Endothelial cell of umbilical vein (primary cell): ENCODE measurements around the gene IQGAP3. TPM values are rescaled to one million over a fixed set of nuclear protein-coding genes. Genes with fewer than 3 reads are reported as not detected.

Source experiments
- BruUV-seq: library from RNA; stranded (reverse); fragments of 400-500 nt; replicated peaks from 2 replicates; lab custom pipeline; 2021; lab: Mats Ljungman, UMichigan
- CTCF ChIA-PET: fragments of 300-600, 350-600 bp; sonication (Branson Sonifier 250); formaldehyde crosslinking; loops from one replicate; lab custom pipeline; 2021; ENCODE audit warnings: antibody characterized with exemption, inconsistent platforms; lab: Charles Lee
- POLR2A ChIA-PET: fragments of 300-600, 350-600 bp; sonication (Branson Sonifier 250); formaldehyde crosslinking; loops from one replicate; lab custom pipeline; 2021; ENCODE audit warnings: antibody characterized with exemption, inconsistent platforms; lab: Charles Lee
- DNase-seq: peaks from one replicate; pipeline ENCODE4 v3.0.0-alpha.2; 2011; ENCODE audit warnings: low read depth, low spot score
- FAIRE-seq: peaks from 2 replicates; lab custom pipeline; 2011; peaks lifted over from hg19 to GRCh38; lab: Jason Lieb, UNC
- H2AFZ ChIP-seq: 2 replicates; pipeline ENCODE4 v1.6.0; 2012; ENCODE audit warnings: low read depth, low read length, control low read depth, inconsistent platforms
- H3K27ac ChIP-seq: 2 replicates; pipeline ENCODE4 v1.5.1; 2011; ENCODE audit warnings: low read depth, mild to moderate bottlenecking, control low read depth, low read length, moderate library complexity; ENCODE audit not compliant: insufficient read depth
- H3K27me3 ChIP-seq, 2 experiments: 2 replicates each; pipeline versions ENCODE4 v1.6.0 to v1.6.1; 2011; ENCODE audit warnings: low read length in 2 of 2, mixed read lengths in 1 of 2; ENCODE audit not compliant: control insufficient read depth in 2 of 2, insufficient read depth in 2 of 2
- H3K36me3 ChIP-seq, 2 experiments: 2 replicates in 1 of 2; 3 replicates in 1 of 2; pipeline ENCODE4 v1.5.1; 2011; ENCODE audit warnings: low read length in 2 of 2, mild to moderate bottlenecking in 1 of 2, moderate library complexity in 1 of 2; ENCODE audit not compliant: control insufficient read depth in 2 of 2, insufficient read depth in 2 of 2; ENCODE audit errors: extremely low read depth in 1 of 2
- H3K4me1 ChIP-seq: 3 replicates; pipeline ENCODE4 v1.5.1; 2011; ENCODE audit warnings: mild to moderate bottlenecking, low read length; ENCODE audit not compliant: control insufficient read depth, insufficient read depth; ENCODE audit errors: extremely low read depth
- H3K4me2 ChIP-seq: 2 replicates; pipeline ENCODE4 v1.6.1; 2011; ENCODE audit warnings: low read length, control low read depth, mixed read lengths; ENCODE audit not compliant: insufficient read depth
- H3K4me3 ChIP-seq, 3 experiments: fragments of 200-600 bp in 1 of 3; sonication (generic), shearing (Covaris generic) in 1 of 3; replicated peaks in 1 of 3; 2 replicates each; pipeline ENCODE4 v1.5.1; 2011 to 2016; ENCODE audit warnings: control low read depth in 3 of 3, low read length in 3 of 3, mild to moderate bottlenecking in 2 of 3, inconsistent platforms in 1 of 3, low read depth in 1 of 3, moderate library complexity in 1 of 3; ENCODE audit not compliant: insufficient read depth in 1 of 3
- H3K79me2 ChIP-seq: 2 replicates; pipeline ENCODE4 v1.6.0; 2012; ENCODE audit warnings: low read length, inconsistent platforms; ENCODE audit not compliant: control insufficient read depth, insufficient read depth
- H3K9ac ChIP-seq: replicated peaks from 2 replicates; pipeline ENCODE3; 2011; ENCODE audit warnings: low read length, control low read depth; ENCODE audit not compliant: insufficient read depth; ENCODE audit errors: extremely low read depth
- H3K9me1 ChIP-seq: replicated peaks from 3 replicates; pipeline ENCODE4 v1.6.0; 2011; ENCODE audit warnings: mild to moderate bottlenecking, low read length; ENCODE audit not compliant: control insufficient read depth, insufficient read depth; ENCODE audit errors: extremely low read depth
- H3K9me3 ChIP-seq: replicated peaks from 2 replicates; pipeline ENCODE4 v1.5.1; 2012; ENCODE audit warnings: low read length, inconsistent platforms; ENCODE audit not compliant: control insufficient read depth, insufficient read depth
- H4K20me1 ChIP-seq: replicated peaks from 2 replicates; pipeline ENCODE3; 2011; ENCODE audit warnings: mild to moderate bottlenecking, low read length; ENCODE audit not compliant: control insufficient read depth, insufficient read depth; ENCODE audit errors: extremely low read depth
- CTCF ChIP-seq, 2 donors: IDR thresholded peaks; 1 replicate in 1 of 2; 2 replicates in 1 of 2; pipeline ENCODE4 v1.5.1; 2011; ENCODE audit warnings: low read length in 2 of 2, mild to moderate bottlenecking in 2 of 2, moderate library complexity in 2 of 2, control low read depth in 1 of 2, inconsistent platforms in 1 of 2, low read depth in 1 of 2; ENCODE audit not compliant: insufficient read depth in 1 of 2; ENCODE audit errors: extremely low read depth in 1 of 2
- EZH2 ChIP-seq: IDR thresholded peaks from 2 replicates; pipeline ENCODE4 v1.6.1; 2012; ENCODE audit warnings: borderline replicate concordance, low read depth, mild to moderate bottlenecking, moderate library complexity, low read length, inconsistent platforms; ENCODE audit not compliant: severe bottlenecking
- FOS ChIP-seq: IDR thresholded peaks from 2 replicates; pipeline ENCODE4 v1.6.1; 2011; ENCODE audit warnings: mild to moderate bottlenecking, low read length, moderate library complexity, borderline replicate concordance; ENCODE audit not compliant: insufficient read depth
- GATA2 ChIP-seq: IDR thresholded peaks from 2 replicates; pipeline ENCODE4 v1.7.0; 2011; ENCODE audit warnings: low read depth, mild to moderate bottlenecking, moderate library complexity, mixed read lengths, low read length; ENCODE audit not compliant: insufficient read length, insufficient read depth
- JUN ChIP-seq: IDR thresholded peaks from 2 replicates; pipeline ENCODE4 v1.6.1; 2011; ENCODE audit warnings: borderline replicate concordance, low read depth; ENCODE audit not compliant: insufficient read length, insufficient read depth
- MAX ChIP-seq: IDR thresholded peaks from 2 replicates; pipeline ENCODE4 v1.6.1; 2011; ENCODE audit not compliant: insufficient read depth, insufficient read length
- MYC ChIP-seq: IDR thresholded peaks from one replicate; pipeline ENCODE4 v1.6.1; 2011; ENCODE audit warnings: mild to moderate bottlenecking, low read depth, low read length
- POLR2A ChIP-seq: IDR thresholded peaks from 2 replicates; pipeline ENCODE4 v1.6.1; 2012; ENCODE audit warnings: low read depth, mild to moderate bottlenecking, control low read depth, low read length
- POLR2AphosphoS5 ChIP-seq: IDR thresholded peaks from 2 replicates; pipeline ENCODE4 v1.6.1; 2012; ENCODE audit warnings: low read depth, mild to moderate bottlenecking, control low read depth, low read length, moderate library complexity; ENCODE audit not compliant: insufficient read depth
- dilution Hi-C: fragments of 300-500 bp; cut with MboI; formaldehyde crosslinking; loops from one replicate; pipeline ENCODE4 v1.15.0; 2019; ENCODE audit warnings: low sequenced_read_pairs; ENCODE audit not compliant: extremely low pct_ligation_motif_present
- intact Hi-C: fragments of 100-400 bp; cut with micrococcal nuclease; formaldehyde crosslinking; loops from one replicate; pipeline ENCODE4 v1.10.0; 2022
- polyA plus RNA-seq, 4 experiments: library from polyadenylated mRNA; depleted of rRNA in 3 of 4; stranded (reverse) in 3 of 4; unstranded in 1 of 4; fragments of >200 nt; gene quantifications; 2 replicates each; pipeline versions ENCODE4 v1.2.1 to v1.2.3, GENCODE V29; 2011 to 2012; ENCODE audit warnings: missing spikeins in 1 of 4
- total RNA-seq: library from RNA; stranded (reverse); gene quantifications from 2 replicates; pipeline ENCODE4 v1.2.3, GENCODE V29; 2021

The IQGAP3 gene
- total and polyA plus RNA-seq, 2 donors (not counting 3 experiments of a cell fraction or from before 2014, with no cell fraction given) = 28.3 to 60.7 TPM

- Histone ChIP-seq H3K4me1 (no peaks in the 10 kb centered on the region), H3K9ac (no peak overlapping the region), H3K36me3 (peaks cover 4 to 8% of the 10 kb centered on the region in 2 experiments), H3K27me3 (no peaks in the 10 kb centered on the region), H3K27ac (no peak overlapping the region), H2AFZ (no peak overlapping the region), H3K9me1 (no peaks in the 10 kb centered on the region), H3K4me2 (no peak overlapping the region), H3K9me3 (no peaks in the 10 kb centered on the region), H3K4me3 (no peak overlapping the region), H4K20me1 (no peaks in the 10 kb centered on the region), H3K79me2 (no peaks in the 10 kb centered on the region)
- DNase-seq = no peak
- FAIRE-seq = no peak
- CTCF ChIA-PET = interaction anchor here (0.7 to 5.8 kb wide), 8 partner anchors 8 to 84 kb away, joined by 3 to 44 read pairs (median 4); no protein-coding TSS in a partner anchor
- intact Hi-C loops = loop anchor here (5.0 kb wide), 1 partner anchor 43 kb away; no protein-coding TSS in a partner anchor
- POLR2A ChIA-PET = no interaction called here
- BruUV-seq = no TSS peak
- dilution Hi-C loops = no loop called here
- TF ChIP-seq CTCF (IDR thresholded peaks at IDR 0.05; ENCODE audit: extremely low read depth in 1 of 2, insufficient read depth in 1 of 2, low read depth in 1 of 2, low read length in 2 of 2) (no peak), JUN (no peak)
These were observed 47.3 kb downstream of the IQGAP3 start for GRCh38 chr1:156525071-156525501.

GRCh38 chr1:156524481-156524869 is 47.9 kb downstream of the IQGAP3 start:
- peaks cover 4 to 7% of the 10 kb centered on the region in 2 experiments for H3K36me3 ChIP-seq
- H3K4me2 ChIP-seq = no peak overlapping the region
- ChIA-PET POLR2A (no interaction called here), CTCF (interaction anchor here (1.7 to 5.8 kb wide), 4 partner anchors 9 to 59 kb away, joined by 4 to 44 read pairs (median 6); no protein-coding TSS in a partner anchor)
- no peaks in the 10 kb centered on the region for H3K27me3 ChIP-seq
- no peaks in the 10 kb centered on the region for H3K4me1 ChIP-seq
- TF ChIP-seq MAX = no peak
- TF ChIP-seq EZH2 = no peak
- TF ChIP-seq FOS = no peak
- no peak for TF ChIP-seq POLR2AphosphoS5
- no peak for TF ChIP-seq GATA2
- no peak for TF ChIP-seq POLR2A
- no peak for TF ChIP-seq MYC
- TF ChIP-seq CTCF (IDR thresholded peaks at IDR 0.05; ENCODE audit: extremely low read depth in 1 of 2, insufficient read depth in 1 of 2, low read depth in 1 of 2, low read length in 2 of 2) = no peak
- TF ChIP-seq JUN = no peak
- dilution Hi-C loops = no loop called here
- intact Hi-C loops = no loop called here
- no peaks in the 10 kb centered on the region for H3K79me2 ChIP-seq
- no peak overlapping the region for H2AFZ ChIP-seq
- H3K9ac ChIP-seq = no peak overlapping the region
- no TSS peak for BruUV-seq
- no peaks in the 10 kb centered on the region for H3K9me3 ChIP-seq
- no peaks in the 10 kb centered on the region for H3K9me1 ChIP-seq
- no peak overlapping the region for H3K27ac ChIP-seq
- no peak for DNase-seq
- FAIRE-seq = no peak
- H4K20me1 ChIP-seq = no peaks in the 10 kb centered on the region
- H3K4me3 ChIP-seq = no peak overlapping the region
